GM18499 (cell line): ENCODE data around the gene SH3RF2.

Source experiments
- ATAC-seq: cut with Tn5 transposase; IDR thresholded peaks from one replicate; pipeline ENCODE4 v1.9.1; 2021; ENCODE audit warnings: moderate number of reproducible peaks; ENCODE audit not compliant: insufficient read depth, unreplicated experiment

The SH3RF2 gene

DNA sequence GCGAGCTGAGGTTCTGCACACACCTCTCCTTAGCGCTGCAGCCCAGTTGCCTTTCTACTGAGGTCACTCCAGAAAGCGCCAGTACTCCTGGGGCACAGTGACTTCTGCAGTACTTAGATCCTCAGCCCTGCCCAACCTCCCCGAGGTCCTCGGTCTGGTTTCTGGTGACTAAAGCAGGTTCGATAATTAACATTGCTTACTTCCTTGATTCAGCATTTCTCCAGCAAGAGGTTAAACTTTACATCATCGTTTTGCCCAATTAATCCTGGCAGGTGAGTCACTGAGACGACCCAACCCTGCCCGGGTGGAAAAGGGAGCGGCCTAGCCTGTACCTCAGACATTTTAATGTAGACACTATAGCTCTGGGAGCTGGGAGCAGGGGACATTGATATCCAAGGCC, 91.4 kb downstream of the SH3RF2 start:
- ATAC-seq, result no peak

DNA sequence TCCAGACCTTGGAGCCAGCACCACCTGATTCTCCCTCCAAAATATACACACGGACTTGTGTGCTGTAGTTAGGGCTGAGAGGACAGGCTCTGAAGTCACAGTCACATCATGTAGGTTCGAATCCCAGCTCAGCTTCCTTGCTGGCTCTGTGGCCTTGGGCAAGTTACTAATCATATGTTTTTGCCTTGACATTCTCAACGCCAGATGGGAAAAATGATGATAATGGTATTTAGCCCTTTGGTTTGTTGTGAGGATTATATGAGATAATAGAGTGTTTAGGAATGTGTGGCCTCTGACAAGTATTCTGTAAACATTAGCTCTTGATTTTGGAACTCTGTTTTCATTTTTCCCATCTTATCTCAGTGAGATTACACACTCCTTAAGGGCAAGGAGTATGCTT, 96.5 kb downstream of the SH3RF2 start:
- ATAC-seq, result no peak

DNA sequence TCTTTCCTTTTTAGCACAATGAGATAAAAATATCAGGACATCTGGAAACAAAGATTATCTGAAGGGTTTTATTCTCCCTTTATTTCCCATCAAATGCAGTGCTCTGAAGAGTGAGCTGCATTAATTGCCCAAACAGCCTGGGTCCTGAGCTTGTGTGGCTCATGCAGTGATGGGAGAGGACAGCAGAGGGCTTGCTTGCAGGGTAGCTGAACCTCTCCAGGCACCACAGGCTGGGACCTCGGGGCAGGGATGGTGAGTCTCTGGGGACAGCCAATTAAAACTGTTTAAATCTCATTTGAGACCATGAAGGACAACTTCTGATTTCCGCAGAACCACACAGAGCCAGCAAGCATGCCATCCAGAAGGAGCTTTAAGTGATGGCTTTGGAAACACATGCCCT, 97.7 kb downstream of the SH3RF2 start:
- ATAC-seq, result no peak

DNA sequence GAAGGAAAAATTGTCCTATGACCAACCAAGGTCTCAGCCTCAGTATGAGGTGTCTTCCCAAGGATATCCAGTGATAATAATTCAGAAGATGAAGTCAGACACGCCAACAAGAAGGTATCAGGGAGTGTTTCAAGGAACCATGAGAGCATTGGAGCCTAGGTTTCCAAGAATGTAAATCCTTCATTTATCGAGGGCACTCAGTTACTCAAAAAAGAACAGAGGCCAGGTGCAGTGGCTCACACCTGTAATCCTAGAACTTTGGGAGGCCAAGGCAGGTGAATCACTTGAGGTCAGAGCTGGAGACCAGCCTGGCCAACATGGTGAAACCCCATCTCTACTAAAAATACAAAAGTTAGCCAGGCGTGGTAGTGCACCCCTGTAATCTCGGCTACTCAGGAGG, 98.2 kb downstream of the SH3RF2 start:
- ATAC-seq, result no peak

DNA sequence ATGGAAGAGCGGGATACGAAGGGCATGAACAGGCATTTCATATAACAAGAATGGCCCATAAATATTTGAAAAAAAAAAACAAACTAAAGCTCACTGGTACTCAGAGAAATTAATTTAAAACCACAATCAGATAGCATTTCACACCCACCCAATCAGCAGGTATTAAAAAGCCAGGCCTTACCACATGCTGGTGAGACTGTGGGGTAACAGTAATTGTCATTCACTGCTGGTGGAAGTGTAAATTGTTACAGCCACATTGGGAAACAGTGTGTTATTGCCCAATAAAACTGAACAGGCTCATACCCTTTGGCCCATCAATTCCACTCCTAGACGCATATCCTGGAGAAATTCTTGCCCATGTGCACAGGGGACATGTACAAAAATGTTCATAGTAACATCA, 103.0 kb downstream of the SH3RF2 start:
- no peak for ATAC-seq

DNA sequence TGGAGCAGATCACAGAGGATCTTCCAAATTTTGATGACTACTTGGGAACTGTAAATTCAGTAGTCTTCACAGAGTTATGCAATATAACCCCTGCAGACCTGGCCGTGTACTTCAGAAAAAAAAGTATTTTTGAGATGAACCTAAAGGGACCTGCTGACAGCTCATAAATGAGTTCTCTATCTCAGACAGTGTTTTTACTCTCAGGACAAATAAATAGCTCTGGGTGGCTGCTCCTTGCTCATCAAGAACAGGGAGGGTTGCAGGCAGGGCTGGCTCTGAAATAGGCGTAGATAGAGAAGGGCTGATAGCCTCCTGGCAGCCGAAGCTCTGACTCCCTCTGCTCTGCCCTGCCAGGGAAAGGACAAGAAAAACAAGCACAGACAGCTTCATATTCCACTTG, 104.1 kb downstream of the SH3RF2 start:
- ATAC-seq, result no peak

DNA sequence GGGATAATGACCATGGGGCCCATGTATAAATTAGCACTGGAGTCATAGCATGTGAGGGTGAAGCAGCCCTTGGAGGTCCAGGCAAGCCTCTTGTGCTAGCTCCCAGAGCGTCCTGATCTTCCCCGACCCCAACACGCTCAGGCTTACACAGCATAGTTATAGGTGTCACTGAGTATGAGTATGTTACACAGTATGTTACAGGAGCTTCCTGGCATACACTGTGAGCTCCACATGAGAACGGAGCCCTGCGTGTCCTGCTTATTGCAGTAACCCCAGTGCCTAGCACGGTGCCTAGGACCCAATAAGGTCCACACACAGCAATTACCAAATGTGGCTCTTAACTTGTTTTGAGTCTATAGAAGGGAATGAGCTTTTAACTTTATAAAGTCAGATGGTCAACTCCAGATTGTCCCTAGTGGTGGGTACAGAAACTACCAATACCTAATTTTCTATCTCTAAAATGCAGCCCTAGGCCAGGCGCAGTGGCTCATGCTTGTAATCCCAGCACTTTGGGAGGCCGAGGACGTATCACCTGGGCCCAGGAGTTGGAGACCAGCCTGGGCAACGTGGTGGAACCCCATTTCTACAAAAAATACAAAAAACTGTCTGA, 104.9 kb downstream of the SH3RF2 start:
- ATAC-seq, result no peak

DNA sequence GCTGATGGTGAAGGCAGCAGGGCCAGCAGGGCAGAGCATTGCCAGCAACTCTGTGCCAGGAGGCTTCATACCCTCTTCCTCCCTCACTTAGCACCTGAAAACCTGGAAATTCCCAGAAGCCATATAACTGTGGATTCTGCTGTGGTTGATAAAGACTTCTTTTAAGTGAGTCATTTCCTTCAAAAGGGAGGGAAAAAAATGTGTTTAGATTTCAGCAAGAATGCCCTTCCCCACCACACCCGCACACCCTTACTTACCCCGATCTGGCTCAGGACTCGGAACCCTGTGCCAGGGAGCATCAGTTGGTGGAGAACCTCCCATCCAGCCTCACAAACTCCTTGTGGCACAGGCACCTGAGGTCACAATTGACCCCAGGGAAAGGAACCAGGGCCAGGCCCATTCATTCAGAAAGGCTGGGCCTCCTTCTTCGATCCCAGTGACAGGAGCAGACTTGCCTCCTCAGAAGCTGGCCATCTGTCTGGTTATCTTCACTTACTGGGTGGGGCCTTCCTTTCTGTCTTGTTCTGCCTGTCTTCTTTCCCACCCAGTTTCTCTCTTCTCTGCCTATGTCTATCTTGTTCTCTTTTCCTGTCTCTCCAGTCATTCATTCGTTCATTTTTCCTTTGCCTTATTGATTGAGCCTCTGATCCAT, 106.4 kb downstream of the SH3RF2 start:
- ATAC-seq, result no peak

DNA sequence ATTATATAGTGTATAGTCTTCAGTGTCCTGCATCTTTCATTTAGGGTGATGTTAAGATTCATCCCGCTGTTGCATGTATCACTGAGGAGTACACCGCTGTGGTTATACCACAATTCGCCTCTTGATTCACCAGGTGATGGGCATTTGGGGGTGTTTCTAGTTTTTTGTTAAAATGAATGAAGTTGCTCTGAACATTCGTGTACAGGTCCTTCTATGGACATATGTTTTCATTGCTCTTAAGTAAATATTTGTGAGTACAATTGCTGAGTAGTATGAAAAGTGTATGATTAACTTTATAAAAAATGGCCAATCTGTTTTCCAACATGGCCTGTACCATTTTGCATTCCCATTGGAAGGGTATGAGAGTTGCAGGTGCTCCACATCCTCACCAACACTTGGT, 107.3 kb downstream of the SH3RF2 start:
- ATAC-seq, result no peak

DNA sequence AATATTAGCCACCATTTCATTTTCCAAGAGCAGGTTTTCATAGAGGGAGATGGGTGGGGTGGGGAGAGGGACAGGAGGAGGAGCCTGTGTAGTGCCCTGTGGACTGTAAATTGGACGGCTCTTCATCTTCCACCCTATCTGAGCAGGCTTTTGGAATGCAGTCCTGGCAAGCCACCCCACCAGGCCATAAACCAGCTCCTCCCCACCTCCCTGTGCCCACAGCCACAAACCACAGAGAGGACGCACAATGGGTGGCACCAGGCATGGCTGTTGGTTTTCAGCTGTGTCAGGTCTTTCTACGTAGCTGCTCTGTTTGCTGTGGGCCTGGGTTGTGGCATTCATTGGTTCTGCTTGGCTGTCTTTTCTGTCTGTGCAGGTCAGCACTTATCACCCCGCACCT, 111.0 kb downstream of the SH3RF2 start:
- no peak for ATAC-seq

DNA sequence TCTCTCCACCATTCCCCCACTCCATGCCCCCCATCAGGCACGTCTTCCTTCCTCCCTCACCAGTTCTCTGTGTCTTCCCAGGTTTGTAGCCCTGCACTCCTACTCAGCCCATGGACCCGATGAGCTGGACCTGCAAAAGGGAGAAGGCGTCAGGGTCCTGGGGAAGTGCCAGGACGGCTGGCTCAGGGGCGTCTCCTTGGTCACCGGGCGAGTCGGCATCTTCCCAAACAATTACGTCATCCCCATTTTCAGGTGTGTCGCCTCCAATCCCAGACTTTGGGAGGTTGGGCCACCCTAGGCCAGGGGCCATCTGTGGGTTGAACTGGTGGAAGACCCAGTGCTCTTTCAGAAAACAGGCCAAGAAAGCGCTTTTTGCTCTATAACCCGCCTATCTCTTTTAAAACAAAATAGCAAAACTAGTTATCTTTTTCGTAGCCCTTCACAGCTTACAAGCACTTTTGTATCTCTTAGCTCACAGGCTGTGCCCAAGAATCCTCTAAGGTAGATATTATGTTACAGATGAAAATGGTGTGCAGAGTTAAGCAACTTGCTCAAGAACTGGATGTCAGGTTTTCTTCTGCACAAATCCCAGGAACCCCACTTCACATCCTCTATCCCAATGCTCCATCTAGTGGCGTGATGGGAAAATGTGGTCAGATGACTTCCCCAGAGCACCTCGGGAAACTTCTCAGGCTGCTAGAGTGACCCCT, 112.8 kb downstream of the SH3RF2 start:
- no peak for ATAC-seq

DNA sequence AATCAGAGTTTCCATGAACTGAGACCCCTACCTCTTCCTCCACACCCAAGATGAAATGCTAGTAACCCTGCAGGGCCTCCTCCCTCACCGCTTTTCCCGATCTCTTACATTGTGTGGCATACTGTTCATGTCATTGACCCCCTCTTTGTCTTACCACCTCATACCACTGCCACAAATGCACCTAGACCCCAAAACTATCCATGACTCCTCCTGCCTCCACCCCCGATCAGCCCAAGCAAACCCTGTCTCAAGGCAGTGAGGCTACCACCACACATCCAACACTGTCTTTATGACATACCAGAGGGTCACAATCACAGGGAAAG, 113.3 kb downstream of the SH3RF2 start:
- ATAC-seq, result no peak

DNA sequence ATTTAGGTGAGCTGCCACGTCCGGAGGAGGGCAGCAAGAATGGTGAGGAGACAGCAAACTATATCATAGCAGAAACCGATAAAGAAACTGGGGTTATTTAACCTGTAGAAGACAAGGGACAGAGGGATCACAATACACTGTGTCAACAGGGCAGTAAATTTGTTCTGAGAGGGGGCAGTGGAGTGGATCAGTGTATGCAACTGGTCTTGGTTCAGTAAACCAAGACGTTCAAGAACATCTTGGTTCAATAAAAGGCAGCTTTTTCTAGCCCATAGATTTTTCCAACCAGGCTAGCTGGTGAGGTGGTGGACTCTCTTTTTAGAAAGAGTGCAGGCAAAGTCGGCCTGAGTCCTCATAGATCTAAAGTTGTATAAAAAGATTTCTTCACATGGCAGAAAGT, 113.7 kb downstream of the SH3RF2 start:
- no peak for ATAC-seq

DNA sequence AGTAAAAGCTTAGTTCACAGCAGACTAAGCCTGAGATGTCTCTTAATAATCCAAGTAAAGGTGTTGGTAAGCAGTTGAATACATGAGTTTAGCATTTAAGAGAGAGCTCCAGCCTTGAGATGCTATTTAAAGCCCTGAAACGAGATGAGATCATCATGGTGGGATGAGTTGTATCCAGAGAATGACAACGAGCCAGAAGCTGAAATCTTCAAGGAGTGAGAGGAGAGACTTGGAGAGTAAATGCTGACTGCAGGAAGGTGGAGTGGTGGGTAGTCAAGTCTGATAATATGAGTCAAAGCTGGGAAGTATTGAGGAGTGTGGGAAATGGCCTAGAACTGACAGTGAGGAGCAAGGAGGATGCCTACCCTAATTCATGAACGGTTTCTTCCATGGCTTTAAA, 115.3 kb downstream of the SH3RF2 start:
- ATAC-seq, result no peak

DNA sequence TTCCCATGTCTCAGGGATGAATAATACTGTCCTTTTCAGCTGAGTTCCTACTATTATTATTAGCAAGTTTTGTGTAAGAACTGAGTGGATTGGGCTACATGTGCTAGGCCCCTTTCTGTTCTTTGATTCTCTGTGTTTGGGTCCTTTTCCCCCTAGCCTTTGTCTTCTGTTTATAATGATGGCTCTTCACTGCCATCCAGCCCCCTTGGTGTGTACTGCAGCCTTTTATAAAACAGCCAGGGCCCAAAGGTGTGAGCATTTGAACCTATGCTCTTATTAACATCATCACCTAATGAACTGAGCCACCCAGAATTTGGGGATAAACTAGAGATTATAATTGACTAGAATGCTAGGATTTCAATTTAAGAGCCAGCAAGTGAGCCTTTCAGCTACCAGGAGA, 116.4 kb downstream of the SH3RF2 start:
- ATAC-seq, result no peak

DNA sequence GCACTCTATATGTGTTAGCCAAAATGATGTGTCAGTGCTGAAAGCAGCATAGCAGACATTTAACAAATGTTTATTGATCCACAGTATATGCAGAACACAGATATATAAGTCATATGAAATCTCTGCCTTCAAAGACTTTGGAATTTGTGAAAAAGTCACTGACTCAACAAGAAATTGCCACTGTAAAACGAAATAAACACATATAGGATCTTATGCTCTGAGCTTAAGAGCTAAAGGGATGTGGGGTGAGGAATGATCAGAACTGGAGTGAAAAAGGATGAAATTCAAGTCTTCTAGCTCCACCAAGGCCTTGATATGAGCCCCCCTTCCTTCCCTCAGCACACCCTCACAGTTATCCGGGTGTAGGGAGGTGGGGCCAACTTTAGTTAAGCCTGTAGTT, 119.1 kb downstream of the SH3RF2 start:
- ATAC-seq, result no peak

DNA sequence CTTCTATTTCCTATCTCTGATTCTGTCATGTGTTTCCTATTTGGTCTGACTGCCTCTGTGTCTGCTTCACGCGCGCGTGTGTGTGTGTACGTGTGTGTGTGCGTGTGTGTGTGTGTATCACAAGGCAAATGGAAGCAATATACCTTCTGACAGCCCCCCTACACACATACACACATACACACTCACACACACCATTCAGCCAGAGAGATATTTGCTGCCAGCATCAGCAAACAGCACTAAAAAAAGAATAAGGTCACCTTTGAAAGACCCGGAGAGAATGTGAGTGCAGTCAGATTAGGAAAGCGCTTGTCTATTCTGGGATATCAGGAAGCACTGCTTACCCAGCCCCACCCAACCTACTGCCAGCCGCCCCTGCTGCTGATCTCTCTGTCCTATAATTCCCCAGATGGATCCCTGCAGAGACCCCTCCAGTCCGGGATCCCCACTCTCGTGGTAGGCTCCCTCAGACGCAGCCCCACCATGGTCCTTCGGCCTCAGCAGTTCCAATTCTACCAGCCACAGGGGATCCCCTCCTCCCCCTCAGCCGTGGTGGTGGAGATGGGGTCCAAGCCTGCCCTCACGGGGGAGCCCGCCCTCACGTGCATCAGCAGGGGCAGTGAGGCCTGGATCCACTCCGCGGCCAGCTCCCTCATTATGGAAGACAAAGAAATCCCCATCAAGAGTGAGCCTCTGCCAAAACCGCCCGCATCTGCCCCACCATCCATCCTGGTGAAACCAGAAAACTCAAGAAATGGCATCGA, 123.3 kb downstream of the SH3RF2 start:
- no peak for ATAC-seq

DNA sequence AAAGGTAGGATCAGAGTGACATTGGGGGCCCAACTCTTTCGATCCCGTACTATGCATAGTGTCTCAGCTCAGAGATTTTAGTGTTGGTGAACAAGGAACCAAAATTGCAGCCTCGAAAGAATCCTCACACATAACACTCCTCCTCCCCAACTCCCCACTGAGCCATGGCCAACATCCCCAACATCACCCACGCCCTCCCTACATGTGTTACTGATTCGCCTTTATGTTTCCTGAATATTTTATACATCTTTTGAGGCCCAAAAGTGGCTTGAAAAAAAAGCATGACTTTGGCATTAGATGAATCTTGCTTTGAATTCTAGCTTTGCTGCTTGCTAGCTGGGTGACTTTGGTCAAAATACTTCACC, 123.8 kb downstream of the SH3RF2 start:
- no peak for ATAC-seq

DNA sequence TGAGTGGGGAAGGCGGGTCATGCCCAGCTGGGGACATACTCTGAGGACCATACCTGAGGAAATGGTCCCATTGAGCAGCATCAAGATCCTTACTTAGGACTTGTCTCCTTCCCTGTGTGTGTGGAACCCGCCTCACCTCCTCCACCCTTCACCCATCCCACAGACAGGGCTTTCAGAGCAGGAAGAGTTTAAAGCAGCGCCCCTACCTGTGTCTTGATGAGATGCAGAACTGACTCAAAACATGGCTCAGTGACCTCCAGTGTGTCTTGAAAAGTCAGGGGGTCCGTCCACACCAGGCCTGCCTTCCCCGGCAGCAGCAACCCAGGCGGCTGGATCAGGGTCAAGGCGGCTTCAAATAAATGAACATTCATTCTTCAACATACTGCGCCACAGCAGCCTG, 130.6 kb downstream of the SH3RF2 start:
- ATAC-seq, result no peak

DNA sequence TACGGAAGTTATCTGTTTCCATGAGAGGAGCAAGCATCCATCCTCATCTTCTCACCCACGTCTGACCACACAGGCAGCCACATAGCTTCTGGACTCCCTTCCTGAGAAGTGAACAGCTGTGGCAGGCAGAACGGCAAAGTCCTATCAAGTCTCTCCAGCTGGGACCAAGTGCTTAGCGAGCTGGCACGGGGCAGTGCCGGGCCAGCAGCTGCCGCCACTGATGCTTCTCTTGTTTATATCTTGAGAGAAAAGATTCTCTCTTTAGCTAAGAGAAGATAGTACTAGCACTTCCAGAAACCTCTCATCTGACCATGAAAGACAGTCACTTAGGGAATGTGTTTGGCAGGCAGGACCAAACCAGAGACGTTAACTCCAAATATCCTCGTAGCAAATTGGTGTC, 131.8 kb downstream of the SH3RF2 start:
- no peak for ATAC-seq

DNA sequence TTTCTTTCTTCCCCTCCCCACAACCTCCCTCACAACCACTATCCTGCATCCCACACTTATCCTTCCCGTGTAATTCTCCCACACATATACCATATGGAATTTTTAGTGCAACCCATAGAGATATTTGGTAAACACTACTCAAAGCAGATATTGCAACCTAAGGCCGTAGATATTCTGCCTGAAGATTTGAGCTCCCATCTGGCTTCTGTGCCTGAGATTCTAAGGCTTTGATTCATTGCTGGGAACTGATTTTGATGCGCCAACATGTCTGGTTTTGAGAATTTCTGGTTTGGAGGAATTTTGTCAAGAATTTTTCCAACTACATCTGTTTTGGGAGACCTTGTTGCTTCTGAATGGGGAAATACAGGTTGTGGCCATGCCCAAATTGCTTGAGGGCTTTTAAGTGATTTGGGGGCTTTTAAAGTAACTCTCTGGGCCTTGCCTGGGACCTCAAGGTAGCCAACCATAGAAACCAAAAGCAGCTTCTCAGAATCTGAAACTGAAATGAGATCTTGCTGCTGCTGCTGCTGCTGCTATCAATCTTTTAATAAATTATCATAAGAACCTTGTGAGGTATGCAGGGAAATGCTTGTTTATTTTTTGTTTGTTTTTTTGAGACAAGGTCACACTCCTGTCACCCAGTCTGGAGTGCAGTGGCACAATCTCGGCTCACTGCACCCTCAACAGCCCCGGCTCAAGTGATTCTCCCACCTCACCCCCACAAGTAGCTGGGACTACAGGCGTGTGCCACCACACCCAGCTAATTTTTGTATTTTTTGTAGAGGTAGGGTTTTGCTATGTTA, 132.8 kb downstream of the SH3RF2 start:
- ATAC-seq, result peak; percentile 26
